GM21390 (cell line): ENCODE data around the gene PIAS3.
"Not testable (repeated sequence)": the region's sequence is repeated elsewhere in the genome, so short reads cannot be mapped to it uniquely, and the experiment has no call there.

Experiments used
- ATAC-seq: cut with Tn5 transposase; IDR thresholded peaks from one replicate; pipeline ENCODE4 v1.9.1; 2021; ENCODE audit not compliant: unreplicated experiment

Gene PIAS3

GRCh38 chr1:145877923-145878486 lies 19.1 kb upstream of the PIAS3 start:
- no peak for ATAC-seq

GRCh38 chr1:145874646-145875045 lies 15.8 kb upstream of the PIAS3 start:
- ATAC-seq: no peak

GRCh38 chr1:145871994-145872924 lies 13.4 kb upstream of the PIAS3 start:
- ATAC-seq: no peak

- ATAC-seq: no peak
These were observed 9.4 kb upstream of the PIAS3 start for GRCh38 chr1:145868232-145868631.

GRCh38 chr1:145863282-145864018 lies 4.6 kb upstream of the PIAS3 start:
- ATAC-seq: no peak

GRCh38 chr1:145859491-145860023 lies 676 bp upstream of the PIAS3 start:
- ATAC-seq: peak; percentile 76

GRCh38 chr1:145858238-145858900 lies 512 bp downstream of the PIAS3 start:
- ATAC-seq: no peak

GRCh38 chr1:145857170-145857569 lies 1.7 kb downstream of the PIAS3 start:
- no peak for ATAC-seq

- no peak for ATAC-seq
These were observed 3.4 kb downstream of the PIAS3 start for GRCh38 chr1:145855426-145855948.

- ATAC-seq: no peak
These were observed 9.3 kb downstream of the PIAS3 start for GRCh38 chr1:145849356-145850160.

- ATAC-seq: no peak
These were observed 11.1 kb downstream of the PIAS3 start for GRCh38 chr1:145847827-145848226.

GRCh38 chr1:145846201-145846612 lies 12.7 kb downstream of the PIAS3 start:
- ATAC-seq: no peak

GRCh38 chr1:145845514-145846161 lies 13.2 kb downstream of the PIAS3 start, which contains the start of gene NUDT17:
Gene NUDT17, plus strand, starts transcription at chr1:145845630. Its CDS starts 11 bp downstream, at chr1:145845641.
- ATAC-seq: peak; percentile 59

GRCh38 chr1:145845144-145845513 lies 13.8 kb downstream of the PIAS3 start:
- ATAC-seq: peak; percentile 83

- ATAC-seq: no peak
These were observed 15.8 kb downstream of the PIAS3 start for GRCh38 chr1:145843031-145843430.

- ATAC-seq: no peak
These were observed 21.2 kb downstream of the PIAS3 start for GRCh38 chr1:145837656-145838055.

GRCh38 chr1:145830810-145831209 lies 28.1 kb downstream of the PIAS3 start:
- not testable (repeated sequence) for ATAC-seq

- no peak for ATAC-seq
These were observed 30.4 kb downstream of the PIAS3 start for GRCh38 chr1:145828367-145829026.

- no peak for ATAC-seq
These were observed 30.9 kb downstream of the PIAS3 start for GRCh38 chr1:145827966-145828365.
